ENCODE data around the gene PKP2. TPM values are rescaled to one million over a fixed set of nuclear protein-coding genes. Genes with fewer than 3 reads are reported as not detected.

The PKP2 gene
- total RNA-seq, 1 donor from 2014 or later: 1.9 TPM

- Histone ChIP-seq H3K27ac (no peak overlapping the region), H3K36me3 (no peaks in the 10 kb centered on the region), H3K27me3 (peaks cover 2% of the 10 kb centered on the region), H3K4me3 (no peak overlapping the region), H3K4me1 (no peaks in the 10 kb centered on the region), H3K9me3 (no peaks in the 10 kb centered on the region)
- ATAC-seq (no peak), DNase-seq (no peak)
- TF ChIP-seq, protein P1, sequence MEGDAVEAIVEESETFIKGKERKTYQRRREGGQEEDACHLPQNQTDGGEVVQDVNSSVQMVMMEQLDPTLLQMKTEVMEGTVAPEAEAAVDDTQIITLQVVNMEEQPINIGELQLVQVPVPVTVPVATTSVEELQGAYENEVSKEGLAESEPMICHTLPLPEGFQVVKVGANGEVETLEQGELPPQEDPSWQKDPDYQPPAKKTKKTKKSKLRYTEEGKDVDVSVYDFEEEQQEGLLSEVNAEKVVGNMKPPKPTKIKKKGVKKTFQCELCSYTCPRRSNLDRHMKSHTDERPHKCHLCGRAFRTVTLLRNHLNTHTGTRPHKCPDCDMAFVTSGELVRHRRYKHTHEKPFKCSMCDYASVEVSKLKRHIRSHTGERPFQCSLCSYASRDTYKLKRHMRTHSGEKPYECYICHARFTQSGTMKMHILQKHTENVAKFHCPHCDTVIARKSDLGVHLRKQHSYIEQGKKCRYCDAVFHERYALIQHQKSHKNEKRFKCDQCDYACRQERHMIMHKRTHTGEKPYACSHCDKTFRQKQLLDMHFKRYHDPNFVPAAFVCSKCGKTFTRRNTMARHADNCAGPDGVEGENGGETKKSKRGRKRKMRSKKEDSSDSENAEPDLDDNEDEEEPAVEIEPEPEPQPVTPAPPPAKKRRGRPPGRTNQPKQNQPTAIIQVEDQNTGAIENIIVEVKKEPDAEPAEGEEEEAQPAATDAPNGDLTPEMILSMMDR (IDR thresholded peaks at IDR 0.05): no peak
- intact Hi-C loops (cut with DNase I): no loop called here
These were observed 11.4 kb upstream of the PKP2 start for GRCh38 chr12:32907898-32908476.

DNA sequence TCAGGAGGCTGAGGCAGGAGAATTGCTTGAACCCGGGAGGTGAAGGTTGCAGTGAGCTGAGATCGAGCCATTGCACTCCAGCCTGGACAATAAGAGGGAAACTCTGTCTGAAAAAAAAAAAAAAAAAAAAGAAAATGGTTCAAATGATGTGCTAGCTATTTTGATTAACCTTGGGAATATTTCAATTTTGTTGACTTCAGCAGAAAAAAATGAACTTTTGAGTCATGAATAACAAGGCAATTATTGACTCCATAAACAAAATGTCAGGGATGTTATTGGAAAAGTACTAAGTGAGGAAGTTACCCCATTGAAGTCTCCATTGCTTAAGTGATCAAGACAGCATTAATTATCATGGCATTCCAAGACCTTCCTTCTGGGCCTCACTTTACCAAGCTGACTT lies 10.6 kb upstream of the PKP2 start:
- Histone ChIP-seq H3K4me1 (no peaks in the 10 kb centered on the region), H3K27me3 (peaks cover 4% of the 10 kb centered on the region), H3K9me3 (no peaks in the 10 kb centered on the region), H3K36me3 (no peaks in the 10 kb centered on the region), H3K27ac (no peak overlapping the region), H3K4me3 (no peak overlapping the region)
- ATAC-seq (no peak), DNase-seq (no peak)
- intact Hi-C loops (cut with DNase I): no loop called here
- TF ChIP-seq, protein P1 (IDR thresholded peaks at IDR 0.05): no peak

DNA sequence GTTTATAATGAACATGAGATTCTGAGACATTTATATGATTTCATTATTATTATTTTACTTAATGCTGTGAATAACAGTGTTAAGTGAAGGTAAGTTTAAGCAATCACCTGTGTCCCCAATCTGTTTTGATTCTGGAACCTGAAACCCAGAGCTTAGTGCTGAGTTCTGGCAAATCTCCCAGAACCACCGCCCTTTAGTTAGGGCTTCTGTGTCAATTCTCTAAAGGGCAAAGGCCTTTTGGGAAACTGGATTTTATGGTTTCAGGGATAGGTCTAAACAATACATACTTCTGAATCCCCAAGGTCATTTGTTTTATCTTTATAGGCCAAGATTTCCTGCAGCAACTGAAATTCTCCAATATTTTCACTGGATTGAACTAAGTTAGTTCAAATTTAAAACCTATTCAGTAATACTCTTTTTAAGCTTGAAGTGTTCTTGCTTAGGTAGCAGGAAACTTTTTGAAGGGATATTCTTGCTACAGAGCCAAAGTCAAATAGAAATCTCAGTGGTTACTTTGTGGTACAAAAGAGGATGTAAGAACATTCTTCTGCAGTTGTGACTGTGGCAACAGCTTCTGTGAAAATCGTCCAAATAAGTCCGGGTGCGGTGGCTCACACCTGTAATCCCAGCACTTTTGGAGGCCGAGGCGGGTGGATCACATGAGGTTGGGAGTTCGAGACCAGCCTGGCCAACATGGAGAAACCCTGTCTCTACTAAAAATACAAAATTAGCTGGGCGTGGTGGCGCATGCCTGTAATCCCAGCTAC lies 10.0 kb upstream of the PKP2 start:
- H3K27me3 ChIP-seq: peaks cover 4% of the 10 kb centered on the region
- no peak overlapping the region for H3K4me3 ChIP-seq
- H3K9me3 ChIP-seq: no peaks in the 10 kb centered on the region
- intact Hi-C loops (cut with DNase I): no loop called here
- TF ChIP-seq, protein P1 (IDR thresholded peaks at IDR 0.05): no peak
- no peak overlapping the region for H3K27ac ChIP-seq
- no peak for DNase-seq
- no peaks in the 10 kb centered on the region for H3K4me1 ChIP-seq
- ATAC-seq: no peak
- H3K36me3 ChIP-seq: no peaks in the 10 kb centered on the region

- H3K9me3 ChIP-seq: no peaks in the 10 kb centered on the region
- intact Hi-C loops (cut with DNase I): no loop called here
- no peak for ATAC-seq
- H3K36me3 ChIP-seq: no peaks in the 10 kb centered on the region
- no peak overlapping the region for H3K27ac ChIP-seq
- H3K4me3 ChIP-seq: no peak overlapping the region
- no peak for DNase-seq
- no peaks in the 10 kb centered on the region for H3K4me1 ChIP-seq
- TF ChIP-seq, protein P1 (IDR thresholded peaks at IDR 0.05): no peak
- H3K27me3 ChIP-seq: peaks cover 4% of the 10 kb centered on the region
These were observed 7.2 kb upstream of the PKP2 start for GRCh38 chr12:32903763-32904162.

GRCh38 chr12:32903318-32903717 lies 6.7 kb upstream of the PKP2 start:
- Histone ChIP-seq H3K36me3 (no peaks in the 10 kb centered on the region), H3K4me1 (no peaks in the 10 kb centered on the region), H3K9me3 (no peaks in the 10 kb centered on the region), H3K27ac (no peak overlapping the region), H3K4me3 (no peak overlapping the region), H3K27me3 (peaks cover 4% of the 10 kb centered on the region)
- TF ChIP-seq, protein P1 (IDR thresholded peaks at IDR 0.05): no peak
- DNase-seq: no peak
- intact Hi-C loops (cut with DNase I): no loop called here
- ATAC-seq: no peak

Data from upper lobe of right lung (tissue), 1 donor.